HL-60 (cell line): ENCODE measurements around the gene ESPN.

Experiments
- DNase-seq, 2 experiments: peaks; one replicate each; pipeline ENCODE4 v3.0.0-alpha.2; 2010 to 2020; ENCODE audit warnings: low read depth in 1 of 2, low spot score in 1 of 2
- H3K27ac ChIP-seq: fragments of 250-450 bp; sonication (Bioruptor Pico); replicated peaks from 2 replicates; pipeline ENCODE4 v1.5.1; 2020; ENCODE audit warnings: mild to moderate bottlenecking, moderate library complexity
- H3K27me3 ChIP-seq: fragments of 250-450 bp; sonication (Bioruptor Pico); 2 replicates; pipeline ENCODE4 v1.5.1; 2021; ENCODE audit warnings: mild to moderate bottlenecking, moderate library complexity; ENCODE audit not compliant: insufficient read depth, poor library complexity, severe bottlenecking
- H3K4me3 ChIP-seq: replicated peaks from 2 replicates; pipeline ENCODE4 v1.5.1; 2011; ENCODE audit warnings: mild to moderate bottlenecking, control low read depth, low read length; ENCODE audit not compliant: insufficient read depth
- GABPA ChIP-seq: IDR thresholded peaks from 2 replicates; pipeline ENCODE4 v1.6.1; 2012; ENCODE audit warnings: low read depth
- POLR2AphosphoS5 ChIP-seq: IDR thresholded peaks from 2 replicates; pipeline ENCODE4 v1.6.1; 2012; ENCODE audit warnings: low read depth
- SPI1 ChIP-seq: IDR thresholded peaks from 2 replicates; pipeline ENCODE4 v1.6.1; 2012; ENCODE audit warnings: low read depth, mild to moderate bottlenecking, borderline replicate concordance
- TF ChIP-seq, protein P1 (sequence below): IDR thresholded peaks from one replicate; pipeline ENCODE4 v1.5.1; 2011; ENCODE audit warnings: low read length, control low read depth, inconsistent platforms; ENCODE audit not compliant: insufficient read depth
- TF ChIP-seq, protein P2 (sequence below): IDR thresholded peaks from 2 replicates; pipeline ENCODE4 v1.6.1; 2012; ENCODE audit warnings: low read depth; ENCODE audit not compliant: insufficient replicate concordance

The ESPN gene

DNA sequence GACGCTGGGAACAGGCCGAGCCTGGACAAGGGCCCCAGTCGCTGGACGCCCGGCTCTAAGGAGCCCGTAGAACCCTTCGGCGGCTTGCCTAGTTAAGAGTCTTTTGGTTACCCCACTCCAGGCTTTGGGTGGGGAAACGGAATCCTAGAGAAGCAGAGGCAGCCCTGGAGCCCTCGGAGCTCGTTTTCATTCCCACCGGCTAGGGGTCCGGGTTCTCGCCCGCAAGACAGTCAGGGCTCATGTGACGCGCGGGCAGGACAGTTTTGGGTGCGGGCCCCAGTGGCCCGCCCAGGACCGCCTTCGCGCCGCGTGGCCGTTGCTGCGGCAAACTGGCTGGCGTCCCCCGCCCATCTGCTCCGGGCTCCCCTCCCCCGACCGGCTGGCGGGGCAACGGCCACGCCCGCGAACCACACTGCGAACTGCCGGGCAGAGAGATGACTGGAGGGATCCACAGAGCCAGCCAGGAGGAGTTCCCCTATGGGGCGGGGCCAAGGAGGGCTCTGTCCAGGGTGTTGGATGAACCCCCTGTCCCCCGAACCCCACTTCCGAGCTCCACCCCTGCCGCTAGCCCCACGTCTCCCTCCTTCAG is 4.0 kb upstream of the ESPN start:
- no peak overlapping the region for H3K27ac ChIP-seq
- TF ChIP-seq SPI1 (no peak), GABPA (no peak)
- TF ChIP-seq, protein P1, sequence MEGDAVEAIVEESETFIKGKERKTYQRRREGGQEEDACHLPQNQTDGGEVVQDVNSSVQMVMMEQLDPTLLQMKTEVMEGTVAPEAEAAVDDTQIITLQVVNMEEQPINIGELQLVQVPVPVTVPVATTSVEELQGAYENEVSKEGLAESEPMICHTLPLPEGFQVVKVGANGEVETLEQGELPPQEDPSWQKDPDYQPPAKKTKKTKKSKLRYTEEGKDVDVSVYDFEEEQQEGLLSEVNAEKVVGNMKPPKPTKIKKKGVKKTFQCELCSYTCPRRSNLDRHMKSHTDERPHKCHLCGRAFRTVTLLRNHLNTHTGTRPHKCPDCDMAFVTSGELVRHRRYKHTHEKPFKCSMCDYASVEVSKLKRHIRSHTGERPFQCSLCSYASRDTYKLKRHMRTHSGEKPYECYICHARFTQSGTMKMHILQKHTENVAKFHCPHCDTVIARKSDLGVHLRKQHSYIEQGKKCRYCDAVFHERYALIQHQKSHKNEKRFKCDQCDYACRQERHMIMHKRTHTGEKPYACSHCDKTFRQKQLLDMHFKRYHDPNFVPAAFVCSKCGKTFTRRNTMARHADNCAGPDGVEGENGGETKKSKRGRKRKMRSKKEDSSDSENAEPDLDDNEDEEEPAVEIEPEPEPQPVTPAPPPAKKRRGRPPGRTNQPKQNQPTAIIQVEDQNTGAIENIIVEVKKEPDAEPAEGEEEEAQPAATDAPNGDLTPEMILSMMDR = no peak
- TF ChIP-seq, protein P2, sequence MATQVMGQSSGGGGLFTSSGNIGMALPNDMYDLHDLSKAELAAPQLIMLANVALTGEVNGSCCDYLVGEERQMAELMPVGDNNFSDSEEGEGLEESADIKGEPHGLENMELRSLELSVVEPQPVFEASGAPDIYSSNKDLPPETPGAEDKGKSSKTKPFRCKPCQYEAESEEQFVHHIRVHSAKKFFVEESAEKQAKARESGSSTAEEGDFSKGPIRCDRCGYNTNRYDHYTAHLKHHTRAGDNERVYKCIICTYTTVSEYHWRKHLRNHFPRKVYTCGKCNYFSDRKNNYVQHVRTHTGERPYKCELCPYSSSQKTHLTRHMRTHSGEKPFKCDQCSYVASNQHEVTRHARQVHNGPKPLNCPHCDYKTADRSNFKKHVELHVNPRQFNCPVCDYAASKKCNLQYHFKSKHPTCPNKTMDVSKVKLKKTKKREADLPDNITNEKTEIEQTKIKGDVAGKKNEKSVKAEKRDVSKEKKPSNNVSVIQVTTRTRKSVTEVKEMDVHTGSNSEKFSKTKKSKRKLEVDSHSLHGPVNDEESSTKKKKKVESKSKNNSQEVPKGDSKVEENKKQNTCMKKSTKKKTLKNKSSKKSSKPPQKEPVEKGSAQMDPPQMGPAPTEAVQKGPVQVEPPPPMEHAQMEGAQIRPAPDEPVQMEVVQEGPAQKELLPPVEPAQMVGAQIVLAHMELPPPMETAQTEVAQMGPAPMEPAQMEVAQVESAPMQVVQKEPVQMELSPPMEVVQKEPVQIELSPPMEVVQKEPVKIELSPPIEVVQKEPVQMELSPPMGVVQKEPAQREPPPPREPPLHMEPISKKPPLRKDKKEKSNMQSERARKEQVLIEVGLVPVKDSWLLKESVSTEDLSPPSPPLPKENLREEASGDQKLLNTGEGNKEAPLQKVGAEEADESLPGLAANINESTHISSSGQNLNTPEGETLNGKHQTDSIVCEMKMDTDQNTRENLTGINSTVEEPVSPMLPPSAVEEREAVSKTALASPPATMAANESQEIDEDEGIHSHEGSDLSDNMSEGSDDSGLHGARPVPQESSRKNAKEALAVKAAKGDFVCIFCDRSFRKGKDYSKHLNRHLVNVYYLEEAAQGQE = peak; percentile 62
- DNase-seq = no peak
- no peak overlapping the region for H3K4me3 ChIP-seq
- H3K27me3 ChIP-seq = peaks cover 71% of the 10 kb centered on the region

DNA sequence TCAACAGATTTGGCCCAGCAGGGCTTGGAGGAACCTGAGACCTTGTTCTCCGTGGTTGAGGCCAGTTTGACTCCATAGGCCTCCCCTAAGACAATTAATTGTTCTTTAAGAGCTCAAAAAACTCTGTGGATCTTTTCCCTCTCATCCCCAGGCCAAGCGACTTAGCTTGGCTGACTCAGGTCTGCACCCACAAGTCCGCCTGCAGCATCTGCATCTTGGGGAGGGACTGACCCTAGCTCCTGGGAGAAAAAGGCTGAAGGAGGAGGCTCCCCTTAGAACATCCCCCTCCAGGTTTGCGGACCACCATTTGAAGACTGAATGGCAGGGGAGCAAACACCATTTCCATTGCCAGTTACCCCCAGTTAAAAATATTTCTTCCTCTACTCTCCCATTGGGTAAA is 3.3 kb upstream of the ESPN start:
- H3K27ac ChIP-seq = no peak overlapping the region
- no peak overlapping the region for H3K4me3 ChIP-seq
- TF ChIP-seq, protein P2 = no peak
- H3K27me3 ChIP-seq = peaks cover 78% of the 10 kb centered on the region
- DNase-seq = no peak

DNA sequence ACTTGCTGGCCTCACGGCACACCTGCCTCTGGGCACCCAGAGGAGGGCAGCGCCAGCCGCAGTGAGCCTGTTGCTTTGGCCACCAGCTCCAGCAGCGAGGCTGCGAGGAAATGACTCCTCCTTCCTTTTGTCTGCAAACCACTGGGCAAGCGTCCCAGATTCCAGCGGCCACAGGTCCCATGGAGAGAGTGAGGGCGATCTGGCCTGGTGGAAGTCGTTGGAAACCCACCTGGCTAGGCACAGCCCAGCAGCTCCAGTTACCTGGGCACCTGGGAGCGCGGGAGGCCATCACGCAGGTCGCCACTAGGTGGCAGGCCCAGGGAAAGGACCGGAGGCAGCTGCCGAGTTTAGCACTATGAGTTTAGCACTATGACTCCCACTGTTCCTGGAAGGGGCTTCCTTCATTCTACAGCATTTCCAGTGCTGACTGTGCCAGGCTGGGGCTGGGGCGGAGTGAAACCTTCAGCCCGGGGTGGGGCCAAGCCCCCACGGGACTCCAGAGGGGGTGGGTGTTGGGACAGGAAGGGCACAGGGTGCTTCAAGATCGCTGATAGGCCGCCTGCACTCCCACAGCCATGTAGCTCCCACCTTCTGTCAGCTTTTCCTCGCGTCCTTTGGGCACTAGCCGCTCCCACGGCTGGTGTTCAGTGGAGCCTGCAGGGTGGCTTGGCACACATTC is 1.1 kb upstream of the ESPN start:
- DNase-seq = peak in 1 of 2 experiments; percentile 36
- Histone ChIP-seq H3K4me3 (no peak overlapping the region), H3K27ac (no peak overlapping the region), H3K27me3 (peaks cover 73% of the 10 kb centered on the region)
- no peak for TF ChIP-seq GABPA
- TF ChIP-seq, protein P1 = peak; percentile 55

DNA sequence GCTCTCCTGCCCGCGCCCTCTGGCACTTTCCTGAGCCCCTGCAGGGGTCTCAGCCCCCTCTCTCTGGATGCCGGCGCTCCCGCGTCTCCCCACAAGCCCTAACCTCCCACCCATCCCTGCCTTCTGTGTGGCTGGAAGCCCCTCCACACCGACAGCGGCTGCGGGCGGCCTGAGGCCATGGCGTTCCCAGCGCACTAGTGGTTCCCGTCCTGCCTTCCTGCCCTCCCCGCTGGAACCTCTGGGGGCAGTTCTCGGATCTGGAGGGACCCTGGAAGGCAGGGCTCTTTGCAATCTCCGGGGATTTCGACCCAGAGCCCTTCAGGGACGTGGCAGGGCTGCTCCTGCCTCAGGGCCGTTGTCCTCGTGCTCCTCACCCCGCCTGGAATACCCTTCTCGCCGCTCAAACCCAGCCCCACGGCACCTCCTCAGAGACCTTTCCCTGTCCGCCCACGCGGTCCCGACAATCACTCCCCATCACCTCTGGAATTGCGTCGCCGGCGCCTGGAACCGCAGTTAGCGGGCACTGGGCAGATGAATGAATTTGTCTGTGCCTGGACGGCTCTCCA is 493 bp upstream of the ESPN start:
- Histone ChIP-seq H3K27ac (no peak overlapping the region), H3K27me3 (peaks cover 70% of the 10 kb centered on the region), H3K4me3 (no peak overlapping the region)
- no peak for DNase-seq
- TF ChIP-seq SPI1 = no peak
- no peak for TF ChIP-seq POLR2AphosphoS5
- TF ChIP-seq, protein P2 = no peak
- TF ChIP-seq, protein P1 = no peak
- TF ChIP-seq GABPA = no peak
